GM10266 (cell line): ENCODE measurements around the gene DCDC2C.

ENCODE experiments used
- DNase-seq: peaks from one replicate; pipeline ENCODE4 v3.0.0; 2012; ENCODE audit errors: extremely low spot score
- TF ChIP-seq, protein P1 (sequence below): IDR thresholded peaks from 2 replicates; pipeline ENCODE4 v1.5.1; 2012; ENCODE audit warnings: mild to moderate bottlenecking, low read depth; ENCODE audit not compliant: control insufficient read depth, insufficient read depth; ENCODE audit errors: missing control alignments

DCDC2C gene

DNA sequence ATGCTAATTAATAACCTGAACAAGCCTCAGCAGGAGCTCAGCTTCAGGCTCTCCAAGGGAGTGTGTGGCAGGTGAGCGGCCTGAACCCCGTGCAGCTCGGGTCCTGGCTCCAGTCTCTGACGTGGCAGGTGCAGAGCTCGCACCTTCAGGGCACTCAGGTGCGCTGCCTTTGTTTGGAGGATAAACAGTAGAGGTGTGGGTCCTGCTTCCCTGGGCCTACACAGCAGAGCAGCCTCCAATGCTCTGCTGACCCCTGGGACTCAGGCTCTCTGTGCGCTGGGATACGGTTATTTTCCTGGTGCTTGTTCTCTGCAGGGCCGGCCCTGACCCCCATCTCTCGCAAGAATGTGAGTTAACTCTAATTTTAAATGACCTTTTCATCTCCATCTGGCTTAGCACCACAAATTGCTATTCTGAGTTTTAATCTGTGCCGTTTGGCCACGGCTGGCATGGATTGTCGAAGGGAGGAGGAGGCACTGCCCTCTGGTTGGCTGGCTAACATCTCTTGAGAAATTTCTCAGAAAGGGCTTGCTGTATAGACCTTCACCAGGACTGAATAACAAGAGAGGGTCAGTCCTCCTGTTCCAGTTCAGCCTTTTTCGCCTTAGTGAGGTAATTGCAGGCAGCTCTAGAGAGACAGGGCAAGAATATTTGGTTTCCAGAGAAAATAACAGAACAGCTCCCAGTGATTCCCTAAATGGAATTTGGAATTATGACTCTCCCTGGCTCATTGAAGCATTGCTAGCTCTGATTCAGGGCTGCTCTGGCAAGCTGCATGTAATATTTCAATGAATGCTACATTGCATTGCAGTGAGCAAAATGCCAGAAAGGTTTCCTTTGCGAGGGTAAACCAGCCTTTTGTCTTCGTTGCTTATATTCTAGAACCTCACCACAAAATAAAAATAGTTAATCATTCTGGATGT lies 161.8 kb downstream of the DCDC2C start:
- no peak for DNase-seq
- TF ChIP-seq, protein P1, sequence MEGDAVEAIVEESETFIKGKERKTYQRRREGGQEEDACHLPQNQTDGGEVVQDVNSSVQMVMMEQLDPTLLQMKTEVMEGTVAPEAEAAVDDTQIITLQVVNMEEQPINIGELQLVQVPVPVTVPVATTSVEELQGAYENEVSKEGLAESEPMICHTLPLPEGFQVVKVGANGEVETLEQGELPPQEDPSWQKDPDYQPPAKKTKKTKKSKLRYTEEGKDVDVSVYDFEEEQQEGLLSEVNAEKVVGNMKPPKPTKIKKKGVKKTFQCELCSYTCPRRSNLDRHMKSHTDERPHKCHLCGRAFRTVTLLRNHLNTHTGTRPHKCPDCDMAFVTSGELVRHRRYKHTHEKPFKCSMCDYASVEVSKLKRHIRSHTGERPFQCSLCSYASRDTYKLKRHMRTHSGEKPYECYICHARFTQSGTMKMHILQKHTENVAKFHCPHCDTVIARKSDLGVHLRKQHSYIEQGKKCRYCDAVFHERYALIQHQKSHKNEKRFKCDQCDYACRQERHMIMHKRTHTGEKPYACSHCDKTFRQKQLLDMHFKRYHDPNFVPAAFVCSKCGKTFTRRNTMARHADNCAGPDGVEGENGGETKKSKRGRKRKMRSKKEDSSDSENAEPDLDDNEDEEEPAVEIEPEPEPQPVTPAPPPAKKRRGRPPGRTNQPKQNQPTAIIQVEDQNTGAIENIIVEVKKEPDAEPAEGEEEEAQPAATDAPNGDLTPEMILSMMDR: no peak

DNA sequence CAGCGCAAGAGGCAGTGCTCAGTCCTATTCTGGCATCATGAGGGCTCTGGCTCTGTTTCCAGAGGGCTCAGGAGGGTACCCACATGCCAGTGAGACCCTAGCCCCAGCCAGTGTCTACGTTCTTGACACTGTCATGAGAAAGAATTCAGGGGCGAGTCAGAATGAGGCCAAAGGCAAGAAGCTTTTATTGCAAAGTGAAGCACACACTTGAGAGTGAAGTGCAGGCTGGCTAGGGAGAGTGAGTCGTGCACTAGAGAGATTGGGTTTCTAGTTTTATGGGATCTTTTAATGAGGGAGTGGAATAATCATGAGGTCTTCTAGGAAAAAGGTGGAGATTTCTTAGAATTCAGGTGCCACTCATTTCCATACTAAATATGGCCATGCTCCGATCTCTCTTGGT lies 164.1 kb downstream of the DCDC2C start:
- TF ChIP-seq, protein P1: no peak
- no peak for DNase-seq

DNA sequence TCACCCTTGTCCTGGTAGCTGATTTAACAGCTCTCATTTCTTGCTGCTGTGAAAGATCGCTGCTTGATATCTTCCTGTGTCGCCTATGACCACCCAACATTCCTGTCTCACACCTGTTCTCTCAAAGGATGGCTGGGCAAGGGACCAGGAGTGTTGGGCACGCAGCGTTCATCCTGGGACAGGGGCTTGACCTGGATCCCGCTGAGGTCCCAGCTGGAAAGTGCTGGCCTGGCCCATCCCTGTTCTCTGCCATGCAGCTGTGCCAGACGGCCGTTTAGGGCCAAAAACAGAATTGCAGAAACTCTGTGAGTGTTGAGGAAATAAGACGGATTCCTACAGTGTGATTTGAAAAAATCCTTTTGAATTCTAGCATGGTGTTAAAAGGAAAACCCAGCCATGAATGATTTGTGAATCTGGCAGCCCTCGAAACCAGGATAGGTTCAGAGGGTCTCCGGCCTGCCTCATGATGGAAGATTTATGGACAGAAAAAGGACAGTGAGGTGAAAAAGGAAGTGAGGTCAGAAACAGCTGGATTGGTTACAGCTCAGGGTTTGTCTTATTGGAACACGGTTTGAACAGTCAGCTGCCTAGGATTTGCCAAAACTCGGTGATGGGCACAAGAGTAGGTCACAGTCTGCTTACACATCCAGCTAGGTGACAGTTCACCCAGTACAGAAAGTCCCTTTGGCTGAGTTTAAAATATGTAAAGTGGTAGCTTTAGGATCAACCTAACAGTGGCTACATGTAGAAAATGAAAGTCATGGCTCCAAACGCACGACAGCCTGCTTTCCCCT lies 164.8 kb downstream of the DCDC2C start:
- TF ChIP-seq, protein P1: no peak
- DNase-seq: no peak

DNA sequence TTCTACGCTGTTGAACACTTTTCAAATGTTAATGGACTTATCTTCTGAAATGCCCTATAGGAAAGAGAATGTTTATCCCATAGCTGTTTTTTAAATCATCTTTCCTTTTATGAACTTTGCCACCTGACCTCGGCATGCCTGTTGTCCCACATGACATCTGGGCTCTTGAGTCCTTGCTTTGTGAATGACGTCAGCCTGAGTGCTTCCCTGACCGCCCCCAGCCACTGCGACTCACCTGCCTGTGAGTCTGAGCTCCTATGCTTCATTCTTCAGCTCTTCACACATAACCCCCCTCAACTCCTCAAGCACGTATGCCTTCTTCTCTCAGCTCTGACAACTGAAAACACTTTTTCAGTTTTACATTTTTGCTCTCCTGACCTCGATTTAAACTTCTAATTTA lies 166.8 kb downstream of the DCDC2C start:
- no peak for DNase-seq
- TF ChIP-seq, protein P1: no peak

DNA sequence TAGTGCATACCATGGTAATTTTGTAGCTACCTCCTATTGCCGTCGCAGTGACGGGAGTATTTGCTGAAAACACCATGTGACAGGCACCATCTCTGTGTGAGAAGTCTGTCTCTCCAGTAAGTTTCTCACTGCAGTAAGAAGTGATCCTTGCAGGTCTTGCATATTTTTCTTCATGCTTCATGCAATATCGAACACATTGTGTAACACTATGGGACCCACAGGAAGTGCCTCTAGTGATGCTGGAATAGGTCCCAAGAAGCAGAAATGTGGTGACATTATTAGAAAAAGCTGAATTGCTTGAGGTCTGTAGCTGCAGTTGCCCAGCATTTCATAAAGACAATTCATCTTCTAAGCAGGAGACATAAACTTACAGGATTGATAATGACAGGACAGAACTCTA lies 167.6 kb downstream of the DCDC2C start:
- TF ChIP-seq, protein P1: no peak
- DNase-seq: no peak

DNA sequence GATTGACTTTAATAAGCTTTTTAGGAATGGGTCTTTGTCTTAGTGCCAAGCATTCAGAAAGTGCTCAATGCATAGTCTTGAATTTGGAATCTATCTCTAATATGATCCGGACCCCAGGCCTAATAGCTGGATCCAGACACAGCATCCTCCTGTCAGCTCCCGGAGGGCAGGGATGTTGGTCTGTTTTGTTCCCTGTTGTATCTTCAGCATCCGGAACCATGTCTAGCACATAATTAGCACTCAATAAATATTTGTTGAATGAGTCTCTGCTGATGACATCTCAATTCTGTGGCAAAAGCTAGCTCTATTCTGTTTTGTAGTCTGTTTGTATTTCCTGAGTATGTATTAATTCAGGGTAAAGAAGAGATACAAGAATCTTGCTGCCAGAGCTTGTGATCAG lies 169.1 kb downstream of the DCDC2C start:
- no peak for DNase-seq
- TF ChIP-seq, protein P1: no peak
